Activated CD4-positive, alpha-beta T cell treated with anti-CD3 and anti-CD28 coated beads for 36 hours (primary cell): Measurements from ENCODE around the gene TMEM221. TPM values are rescaled to one million over a fixed set of nuclear protein-coding genes. Genes with fewer than 3 reads are reported as not detected.

ENCODE experiments used
- ATAC-seq: fragments of 200-7000 bp; cut with Tn5 transposase; one replicate; pipeline ENCODE4 v1.10.0; 2021; ENCODE audit warnings: mild to moderate bottlenecking, moderate library complexity
- CTCF ChIA-PET: fragments of 350-600 bp; sonication (Branson Sonifier 250); formaldehyde crosslinking; loops from one replicate; lab custom pipeline; 2021; ENCODE audit warnings: antibody characterized with exemption; lab: Charles Lee
- POLR2A ChIA-PET: fragments of 350-600 bp; sonication (Branson Sonifier 250); formaldehyde crosslinking; loops from one replicate; lab custom pipeline; 2021; ENCODE audit warnings: antibody characterized with exemption, inconsistent platforms; lab: Charles Lee
- DNase-seq: peaks from one replicate; pipeline ENCODE4 v3.0.0-alpha.2; 2020
- H3K27ac Mint-ChIP-seq: one replicate; pipeline ENCODE4 v1.8.0; 2021; ENCODE audit warnings: mixed read lengths
- H3K27me3 Mint-ChIP-seq: one replicate; pipeline ENCODE4 v1.8.0; 2021; ENCODE audit warnings: mixed read lengths
- H3K36me3 Mint-ChIP-seq: one replicate; pipeline ENCODE4 v1.8.0; 2021; ENCODE audit warnings: low read depth, mixed read lengths
- H3K4me1 Mint-ChIP-seq: one replicate; pipeline ENCODE4 v1.8.0; 2021; ENCODE audit warnings: mixed read lengths
- H3K4me3 Mint-ChIP-seq: one replicate; pipeline ENCODE4 v1.8.0; 2021; ENCODE audit warnings: mild to moderate bottlenecking, moderate library complexity, mixed read lengths
- H3K9me3 Mint-ChIP-seq: one replicate; pipeline ENCODE4 v1.8.0; 2021; ENCODE audit warnings: low read depth, mixed read lengths
- intact Hi-C, 2 experiments: fragments of 100-400 bp; cut with DNase I in 1 of 2; cut with micrococcal nuclease in 1 of 2; formaldehyde crosslinking; loops; one replicate each; pipeline versions ENCODE4 v1.14.2 to v1.15.1; 2022 to 2024; cut with DNase I, micrococcal nuclease
- total RNA-seq, 2 experiments: library from RNA; stranded (reverse); gene quantifications; one replicate each; pipeline ENCODE4 v1.2.3, GENCODE V29; 2021

Gene TMEM221
- not detected for total RNA-seq

DNA sequence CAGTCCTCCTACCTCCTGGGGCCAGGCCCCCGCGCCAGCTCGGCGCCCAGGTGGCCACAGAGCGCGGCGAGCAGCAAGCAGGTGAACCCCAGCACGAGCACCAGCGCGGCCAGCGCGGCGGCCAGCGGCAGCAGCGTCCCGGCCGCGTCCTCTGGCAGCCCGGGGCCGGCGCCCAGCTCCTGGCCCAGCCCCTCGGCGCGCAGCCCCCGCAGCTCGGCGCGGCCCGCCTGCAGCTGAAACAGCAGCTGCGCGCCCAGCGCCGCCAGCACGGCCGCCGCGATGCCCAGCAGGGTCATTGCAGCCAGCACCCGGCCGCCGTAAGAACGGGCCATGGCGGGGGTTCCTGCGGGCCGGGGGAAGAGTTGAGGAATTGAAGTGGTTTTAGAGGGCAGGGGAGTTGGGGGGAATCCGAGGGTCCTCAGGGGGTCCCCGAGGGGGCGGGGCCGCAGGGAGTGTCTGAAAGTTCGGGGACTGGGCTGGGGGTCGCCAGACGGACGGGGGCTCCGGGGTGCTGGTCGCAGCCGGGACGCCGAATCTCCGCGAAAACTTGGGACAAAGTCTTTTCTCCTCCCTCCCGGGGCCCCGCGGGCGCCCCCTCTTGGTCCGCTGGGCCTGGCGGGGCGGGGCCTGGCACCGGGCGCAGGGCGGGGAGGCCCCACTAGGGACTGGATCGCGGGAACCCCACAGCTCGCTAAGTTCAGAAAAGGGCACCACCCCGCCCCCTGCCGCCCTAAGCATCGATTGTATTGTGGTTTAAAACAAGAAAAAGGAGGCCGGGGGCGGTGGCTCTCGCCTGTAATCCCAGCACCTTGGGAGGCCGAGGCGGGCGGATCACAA is at the start of gene TMEM221:
Gene TMEM221 (minus strand): TSS at position 538 of the 837 bp plus-strand sequence. CDS start 206 bp downstream, at position 332.
- Mint-ChIP-seq H3K36me3 (no peaks in the 10 kb centered on the region), H3K27me3 (peaks cover 14% of the 10 kb centered on the region), H3K4me1 (peaks cover 16% of the 10 kb centered on the region), H3K9me3 (no peaks in the 10 kb centered on the region), H3K27ac (no peak within 1 kb of the TSS), H3K4me3 (no peak within 1 kb of the TSS)
- ChIA-PET POLR2A (no interaction called here), CTCF (interaction anchor here (0.5 to 2.6 kb wide), 12 partner anchors 8 to 1498 kb away, joined by 3 to 8 read pairs (median 3); no protein-coding TSS in a partner anchor)
- DNase-seq (peak; percentile 77), ATAC-seq (peak; percentile 57)
- intact Hi-C loops = no loop called here

DNA sequence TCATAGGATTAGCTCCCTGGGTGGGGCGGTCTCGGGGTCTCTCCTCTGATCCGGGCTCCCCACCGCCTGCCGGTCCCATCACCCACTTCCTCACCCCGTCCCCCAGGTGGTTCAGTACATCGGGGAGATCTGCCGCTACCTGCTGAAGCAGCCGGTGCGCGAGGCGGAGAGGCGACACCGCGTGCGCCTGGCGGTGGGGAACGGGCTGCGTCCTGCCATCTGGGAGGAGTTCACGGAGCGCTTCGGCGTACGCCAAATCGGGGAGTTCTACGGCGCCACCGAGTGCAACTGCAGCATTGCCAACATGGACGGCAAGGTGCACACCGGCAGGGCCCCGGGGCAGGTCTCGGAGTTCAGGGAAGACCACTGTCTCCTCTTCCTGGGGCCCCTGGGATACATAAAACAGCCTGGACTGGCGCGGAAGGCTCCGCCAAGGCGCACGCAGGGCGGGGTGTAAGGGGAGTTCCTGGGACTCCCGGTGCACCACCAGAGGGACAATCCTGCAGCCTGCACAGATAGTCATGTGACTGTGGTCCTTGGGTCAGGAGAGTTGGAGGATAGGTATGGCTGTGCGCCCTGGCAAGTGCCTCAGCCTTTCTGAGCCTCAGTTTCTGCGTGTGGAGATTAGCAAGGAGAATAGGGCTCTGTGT is 48.8 kb upstream of the TMEM221 start:
- H3K36me3 Mint-ChIP-seq = no peaks in the 10 kb centered on the region
- CTCF ChIA-PET = interaction anchor here (0.7 to 2.6 kb wide), 9 partner anchors 7 to 358 kb away, joined by 3 to 13 read pairs (median 5); partner anchors contain the start of gene PGLS
- intact Hi-C loops = no loop called here
- no peaks in the 10 kb centered on the region for H3K9me3 Mint-ChIP-seq
- POLR2A ChIA-PET = no interaction called here
- no peaks in the 10 kb centered on the region for H3K27me3 Mint-ChIP-seq
- no peak overlapping the region for H3K27ac Mint-ChIP-seq
- ATAC-seq (no peak), DNase-seq (no peak)
- peaks cover 14% of the 10 kb centered on the region for H3K4me1 Mint-ChIP-seq
- no peak overlapping the region for H3K4me3 Mint-ChIP-seq

DNA sequence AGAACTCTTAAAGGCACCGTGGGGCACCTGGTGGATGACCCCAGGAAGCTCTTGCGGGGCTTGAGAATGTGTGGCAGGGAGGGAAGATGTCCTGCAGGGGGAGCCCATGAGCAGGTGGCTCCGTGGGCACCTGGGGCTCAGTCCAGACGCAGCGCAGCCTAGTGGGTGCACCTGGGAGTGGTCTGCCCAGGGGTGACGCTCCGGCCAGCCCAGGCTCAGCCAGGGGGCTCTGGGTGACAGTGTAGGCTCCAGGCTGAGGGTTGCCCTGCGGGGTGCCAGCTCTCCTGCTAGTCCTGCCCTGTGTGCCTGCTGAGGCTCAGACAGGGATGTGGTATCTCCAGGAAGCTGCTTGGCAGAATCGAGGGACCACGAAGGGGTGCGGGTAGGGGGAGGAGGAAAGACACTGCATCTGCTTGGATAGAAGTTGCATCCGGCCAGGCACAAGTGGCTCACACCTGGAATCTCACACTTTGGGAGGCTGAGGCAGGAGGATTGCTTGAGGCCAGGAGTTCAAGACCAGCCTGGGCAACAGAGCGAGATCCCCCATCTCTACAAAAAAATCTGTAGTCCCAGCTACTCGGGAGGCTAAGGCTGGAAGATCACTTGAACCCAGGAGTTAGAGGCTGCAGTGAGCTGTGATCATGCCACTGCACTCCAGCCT is 48.0 kb upstream of the TMEM221 start:
- Mint-ChIP-seq H3K4me1 (peaks cover 14% of the 10 kb centered on the region), H3K9me3 (no peaks in the 10 kb centered on the region), H3K4me3 (no peak overlapping the region), H3K27me3 (no peaks in the 10 kb centered on the region), H3K27ac (no peak overlapping the region), H3K36me3 (no peaks in the 10 kb centered on the region)
- intact Hi-C loops = loop anchor here in 1 of 2 experiments (1.0 kb wide), 4 partner anchors 15 to 359 kb away; partner anchors contain the start of genes COLGALT1 and PGLS
- ChIA-PET POLR2A (interaction anchor here (0.6 kb wide), 2 partner anchors 80 to 592 kb away, joined by 3 to 6 read pairs; no protein-coding TSS in a partner anchor), CTCF (interaction anchor here (0.6 to 2.6 kb wide), 36 partner anchors 8 to 363 kb away, joined by 3 to 13 read pairs (median 4); partner anchors contain the start of genes BABAM1, PGLS, RPL18A and SLC27A1)
- peak; percentile 99 for ATAC-seq
- peak; percentile 93 for DNase-seq

GRCh38 chr19:17495639-17496296 is 47.3 kb upstream of the TMEM221 start:
- peaks cover 14% of the 10 kb centered on the region for H3K4me1 Mint-ChIP-seq
- H3K27me3 Mint-ChIP-seq = no peaks in the 10 kb centered on the region
- no peaks in the 10 kb centered on the region for H3K36me3 Mint-ChIP-seq
- H3K9me3 Mint-ChIP-seq = no peaks in the 10 kb centered on the region
- ChIA-PET POLR2A (interaction anchor here (0.6 kb wide), 1 partner anchor 593 kb away, joined by 3 read pairs; no protein-coding TSS in a partner anchor), CTCF (interaction anchor here (0.6 to 2.6 kb wide), 34 partner anchors 9 to 364 kb away, joined by 3 to 13 read pairs (median 5); partner anchors contain the start of genes BABAM1, PGLS, RPL18A and SLC27A1)
- intact Hi-C loops = loop anchor here in 1 of 2 experiments (1.0 kb wide), 4 partner anchors 16 to 360 kb away; partner anchors contain the start of genes COLGALT1 and PGLS
- H3K27ac Mint-ChIP-seq = no peak overlapping the region
- no peak overlapping the region for H3K4me3 Mint-ChIP-seq
- ATAC-seq = no peak
- DNase-seq = no peak

DNA sequence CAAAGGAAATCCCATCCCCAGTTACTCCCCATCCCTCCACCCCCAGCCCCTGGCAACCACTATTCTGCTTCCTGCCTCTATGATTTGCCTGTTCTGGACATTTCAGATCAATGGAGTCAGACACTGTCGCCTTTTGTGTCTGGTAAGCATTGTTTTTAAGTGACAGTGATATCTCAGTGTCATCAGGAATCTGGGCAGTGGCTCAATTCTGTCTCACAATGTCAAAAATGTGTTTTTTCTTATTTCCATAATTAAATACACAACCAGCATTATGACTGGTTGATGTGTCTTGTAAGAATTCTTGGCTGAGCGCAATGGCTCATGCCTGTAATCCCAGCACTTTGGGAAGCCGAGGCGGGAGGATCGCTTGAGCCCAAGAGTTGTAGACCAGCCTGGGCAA is 42.8 kb upstream of the TMEM221 start:
- intact Hi-C loops = no loop called here
- ChIA-PET POLR2A (no interaction called here), CTCF (interaction anchor here (0.6 kb wide), 1 partner anchor 170 kb away, joined by 3 read pairs; no protein-coding TSS in a partner anchor)
- no peaks in the 10 kb centered on the region for H3K27me3 Mint-ChIP-seq
- ATAC-seq (no peak), DNase-seq (no peak)
- peaks cover 7% of the 10 kb centered on the region for H3K4me1 Mint-ChIP-seq
- H3K36me3 Mint-ChIP-seq = no peaks in the 10 kb centered on the region
- H3K27ac Mint-ChIP-seq = no peak overlapping the region
- H3K9me3 Mint-ChIP-seq = no peaks in the 10 kb centered on the region
- H3K4me3 Mint-ChIP-seq = no peak overlapping the region

GRCh38 chr19:17490411-17490810 is 41.9 kb upstream of the TMEM221 start:
- Mint-ChIP-seq H3K36me3 (no peaks in the 10 kb centered on the region), H3K9me3 (no peaks in the 10 kb centered on the region), H3K27ac (no peak overlapping the region), H3K4me1 (peaks cover 3% of the 10 kb centered on the region), H3K4me3 (no peak overlapping the region), H3K27me3 (no peaks in the 10 kb centered on the region)
- DNase-seq (no peak), ATAC-seq (peak; percentile 53)
- CTCF ChIA-PET = no interaction called here
- POLR2A ChIA-PET = no interaction called here
- intact Hi-C loops = no loop called here

- ATAC-seq (no peak), DNase-seq (no peak)
- intact Hi-C loops = no loop called here
- Mint-ChIP-seq H3K27me3 (no peaks in the 10 kb centered on the region), H3K36me3 (no peaks in the 10 kb centered on the region), H3K4me3 (no peak overlapping the region), H3K27ac (no peak overlapping the region), H3K4me1 (peaks cover 3% of the 10 kb centered on the region), H3K9me3 (no peaks in the 10 kb centered on the region)
- POLR2A ChIA-PET = no interaction called here
- CTCF ChIA-PET = no interaction called here
These were observed 41.0 kb upstream of the TMEM221 start for GRCh38 chr19:17489392-17490030.

- DNase-seq (peak; percentile 45), ATAC-seq (peak; percentile 84)
- intact Hi-C loops = no loop called here
- peaks cover 3% of the 10 kb centered on the region for H3K4me1 Mint-ChIP-seq
- ChIA-PET CTCF (no interaction called here), POLR2A (no interaction called here)
- no peaks in the 10 kb centered on the region for H3K27me3 Mint-ChIP-seq
- H3K27ac Mint-ChIP-seq = no peak overlapping the region
- H3K4me3 Mint-ChIP-seq = no peak overlapping the region
- no peaks in the 10 kb centered on the region for H3K36me3 Mint-ChIP-seq
- H3K9me3 Mint-ChIP-seq = no peaks in the 10 kb centered on the region
These were observed 40.3 kb upstream of the TMEM221 start for GRCh38 chr19:17488593-17489391.

GRCh38 chr19:17487284-17488121 is 39.0 kb upstream of the TMEM221 start:
- CTCF ChIA-PET = no interaction called here
- Mint-ChIP-seq H3K4me1 (peaks cover 3% of the 10 kb centered on the region), H3K27me3 (no peaks in the 10 kb centered on the region), H3K9me3 (no peaks in the 10 kb centered on the region), H3K27ac (no peak overlapping the region), H3K36me3 (no peaks in the 10 kb centered on the region), H3K4me3 (no peak overlapping the region)
- intact Hi-C loops = no loop called here
- DNase-seq (no peak), ATAC-seq (no peak)
- POLR2A ChIA-PET = no interaction called here
